KMS-11 (cell line): Measurements from ENCODE around the gene ZIC4.

Experiments used
- H2AFZ ChIP-seq: fragments of 200-600 bp; sonication (generic); 2 replicates; pipeline ENCODE4 v1.6.1; 2016; ENCODE audit warnings: antibody characterized with exemption, mixed run types, low read depth
- H3K27ac ChIP-seq: fragments of 200-600 bp; sonication (generic); 2 replicates; pipeline ENCODE4 v1.6.1; 2016; ENCODE audit warnings: mild to moderate bottlenecking, mixed run types
- H3K27me3 ChIP-seq: fragments of 200-600 bp; sonication (generic); 2 replicates; pipeline ENCODE4 v1.6.1; 2017; ENCODE audit warnings: mild to moderate bottlenecking, low read depth, mixed run types, moderate library complexity; ENCODE audit not compliant: insufficient read depth
- H3K36me3 ChIP-seq: fragments of 200-600 bp; sonication (generic); 2 replicates; pipeline ENCODE4 v1.6.1; 2017; ENCODE audit warnings: mild to moderate bottlenecking, mixed run types; ENCODE audit not compliant: insufficient read depth
- H3K4me1 ChIP-seq: fragments of 200-600 bp; sonication (generic); 2 replicates; pipeline ENCODE4 v1.6.1; 2016; ENCODE audit warnings: mild to moderate bottlenecking, low read depth, mixed run types; ENCODE audit not compliant: poor library complexity, severe bottlenecking
- H3K4me2 ChIP-seq: fragments of 200-600 bp; sonication (generic); 2 replicates; pipeline ENCODE4 v1.7.0; 2016; ENCODE audit warnings: mild to moderate bottlenecking, mixed run types
- H3K4me3 ChIP-seq: fragments of 200-600 bp; sonication (generic); IDR thresholded peaks from 2 replicates; pipeline ENCODE4 v1.6.1; 2017; ENCODE audit warnings: low read depth, low read length, mixed read lengths; ENCODE audit not compliant: insufficient read depth
- H3K79me2 ChIP-seq: fragments of 200-600 bp; sonication (generic); 2 replicates; pipeline ENCODE4 v1.6.1; 2016; ENCODE audit warnings: low read depth, mixed run types; ENCODE audit not compliant: insufficient read depth
- H3K9ac ChIP-seq: fragments of 200-600 bp; sonication (generic); 2 replicates; pipeline ENCODE4 v1.6.1; 2016; ENCODE audit warnings: mild to moderate bottlenecking, mixed run types
- H4K20me1 ChIP-seq: fragments of 200-600 bp; sonication (generic); 2 replicates; pipeline ENCODE4 v1.6.1; 2016; ENCODE audit warnings: mild to moderate bottlenecking, mixed run types; ENCODE audit not compliant: insufficient read depth
- CTCF ChIP-seq: fragments of 200-600 bp; sonication (generic); conservative IDR thresholded peaks from 2 replicates; pipeline ENCODE4 v1.6.1; 2017; ENCODE audit warnings: low read depth, mild to moderate bottlenecking, antibody characterized with exemption, low read length, moderate library complexity, mixed read lengths

Gene ZIC4

GRCh38 chr3:147377412-147378367, 28.7 kb downstream of the ZIC4 start:
- no peaks in the 10 kb centered on the region for H3K4me1 ChIP-seq
- H3K36me3 ChIP-seq = no peaks in the 10 kb centered on the region
- H3K4me2 ChIP-seq = no peak overlapping the region
- no peaks in the 10 kb centered on the region for H3K27me3 ChIP-seq
- H3K27ac ChIP-seq = no peak overlapping the region
- H3K4me3 ChIP-seq = no peak overlapping the region
- no peaks in the 10 kb centered on the region for H3K79me2 ChIP-seq
- H3K9ac ChIP-seq = no peak overlapping the region
- TF ChIP-seq CTCF = no peak
- no peak overlapping the region for H2AFZ ChIP-seq
- no peaks in the 10 kb centered on the region for H4K20me1 ChIP-seq

- no peak overlapping the region for H3K27ac ChIP-seq
- no peaks in the 10 kb centered on the region for H3K4me1 ChIP-seq
- H3K27me3 ChIP-seq = no peaks in the 10 kb centered on the region
- no peaks in the 10 kb centered on the region for H3K79me2 ChIP-seq
- no peaks in the 10 kb centered on the region for H3K36me3 ChIP-seq
- H3K9ac ChIP-seq = no peak overlapping the region
- no peaks in the 10 kb centered on the region for H4K20me1 ChIP-seq
- TF ChIP-seq CTCF = no peak
- H2AFZ ChIP-seq = no peak overlapping the region
- H3K4me2 ChIP-seq = no peak overlapping the region
- no peak overlapping the region for H3K4me3 ChIP-seq
These were observed 33.0 kb downstream of the ZIC4 start for GRCh38 chr3:147373301-147373700.

GRCh38 chr3:147372525-147373027, 33.8 kb downstream of the ZIC4 start:
- H3K79me2 ChIP-seq = no peaks in the 10 kb centered on the region

GRCh38 chr3:147371771-147372340, 34.5 kb downstream of the ZIC4 start:
- no peak overlapping the region for H3K4me2 ChIP-seq
- H3K27me3 ChIP-seq = no peaks in the 10 kb centered on the region
- no peak overlapping the region for H2AFZ ChIP-seq

More at GRCh38 chr3:147372525-147373027, 33.8 kb downstream of the ZIC4 start:
- H3K9ac ChIP-seq = no peak overlapping the region
- no peak overlapping the region for H2AFZ ChIP-seq
- H3K27me3 ChIP-seq = no peaks in the 10 kb centered on the region
- H3K36me3 ChIP-seq = no peaks in the 10 kb centered on the region
- no peaks in the 10 kb centered on the region for H3K4me1 ChIP-seq
- no peak overlapping the region for H3K4me2 ChIP-seq
- H4K20me1 ChIP-seq = no peaks in the 10 kb centered on the region
- no peak overlapping the region for H3K27ac ChIP-seq
- no peak overlapping the region for H3K4me3 ChIP-seq
- no peak for TF ChIP-seq CTCF

More at GRCh38 chr3:147371771-147372340, 34.5 kb downstream of the ZIC4 start:
- Histone ChIP-seq H3K36me3 (no peaks in the 10 kb centered on the region), H3K27ac (no peak overlapping the region), H3K9ac (no peak overlapping the region), H4K20me1 (no peaks in the 10 kb centered on the region), H3K4me3 (no peak overlapping the region), H3K79me2 (no peaks in the 10 kb centered on the region), H3K4me1 (no peaks in the 10 kb centered on the region)
- no peak for TF ChIP-seq CTCF
